H9 (cell line): ENCODE data around the gene DBNL. TPM values are rescaled to one million over a fixed set of nuclear protein-coding genes. Genes with fewer than 3 reads are reported as not detected.

Experiments used
- DNase-seq: peaks from one replicate; pipeline ENCODE4 v3.0.0-alpha.2; 2017
- H2AFZ ChIP-seq: one replicate; pipeline ENCODE4 v1.6.1; 2013; ENCODE audit warnings: mild to moderate bottlenecking, low read length, control low read depth, moderate library complexity
- H2AK5ac ChIP-seq: 2 replicates; pipeline ENCODE4 v1.6.1; 2013; ENCODE audit warnings: low read length, control low read depth, mixed read lengths; ENCODE audit not compliant: insufficient read length
- H2BK120ac ChIP-seq: one replicate; pipeline ENCODE4 v1.6.1; 2013; ENCODE audit warnings: low read depth, mild to moderate bottlenecking, low read length, control low read depth, inconsistent platforms; ENCODE audit not compliant: poor library complexity, severe bottlenecking
- H2BK12ac ChIP-seq: 2 replicates; pipeline ENCODE4 v1.6.1; 2013; ENCODE audit warnings: low read length, control low read depth, mixed read lengths, low read depth; ENCODE audit not compliant: insufficient read length
- H2BK15ac ChIP-seq: 2 replicates; pipeline ENCODE4 v1.6.1; 2013; ENCODE audit warnings: low read depth, low read length, control low read depth
- H2BK20ac ChIP-seq: one replicate; pipeline ENCODE4 v1.6.1; 2013; ENCODE audit warnings: low read depth, mild to moderate bottlenecking, low read length, control low read depth, inconsistent platforms; ENCODE audit not compliant: poor library complexity, severe bottlenecking
- H2BK5ac ChIP-seq: 2 replicates; pipeline ENCODE4 v1.6.1; 2013; ENCODE audit warnings: low read length, control low read depth, mixed read lengths; ENCODE audit not compliant: insufficient read length
- H3K14ac ChIP-seq: 2 replicates; pipeline ENCODE4 v1.6.1; 2013; ENCODE audit warnings: low read length, control low read depth; ENCODE audit not compliant: insufficient read depth
- H3K18ac ChIP-seq: 2 replicates; pipeline ENCODE4 v1.6.1; 2013; ENCODE audit warnings: low read depth, mild to moderate bottlenecking, mixed read lengths, low read length, control low read depth; ENCODE audit not compliant: insufficient read length
- H3K23ac ChIP-seq: 2 replicates; pipeline ENCODE4 v1.6.1; 2013; ENCODE audit warnings: low read length, control low read depth, mixed read lengths, low read depth; ENCODE audit not compliant: insufficient read length
- H3K23me2 ChIP-seq: 2 replicates; pipeline ENCODE4 v1.6.1; 2013; ENCODE audit warnings: low read depth, mild to moderate bottlenecking, mixed read lengths, low read length, control low read depth; ENCODE audit not compliant: insufficient read length, poor library complexity, severe bottlenecking
- H3K27ac ChIP-seq: 2 replicates; pipeline ENCODE4 v1.5.1; 2013; ENCODE audit warnings: low read length, control low read depth, mixed read lengths, low read depth; ENCODE audit not compliant: insufficient read length
- H3K27me3 ChIP-seq: 2 replicates; pipeline ENCODE4 v1.6.1; 2013; ENCODE audit warnings: low read length, control low read depth, inconsistent platforms; ENCODE audit not compliant: insufficient read depth
- H3K4ac ChIP-seq: 2 replicates; pipeline ENCODE4 v1.6.1; 2013; ENCODE audit warnings: low read depth, mild to moderate bottlenecking, control low read depth, inconsistent platforms, low read length, moderate library complexity
- H3K4me1 ChIP-seq: 2 replicates; pipeline ENCODE4 v1.6.1; 2013; ENCODE audit warnings: low read length, control low read depth, inconsistent platforms; ENCODE audit not compliant: insufficient read depth
- H3K4me2 ChIP-seq: 2 replicates; pipeline ENCODE4 v1.6.1; 2013; ENCODE audit warnings: low read length, control low read depth, mixed read lengths; ENCODE audit not compliant: insufficient read length, insufficient read depth
- H3K56ac ChIP-seq: 2 replicates; pipeline ENCODE4 v1.6.1; 2013; ENCODE audit warnings: low read depth, mild to moderate bottlenecking, mixed read lengths, low read length, control low read depth; ENCODE audit not compliant: insufficient read length
- H3K79me1 ChIP-seq: 2 replicates; pipeline ENCODE4 v1.6.1; 2013; ENCODE audit warnings: low read depth, mild to moderate bottlenecking, moderate library complexity, low read length, control low read depth, inconsistent platforms; ENCODE audit not compliant: insufficient read depth, poor library complexity, severe bottlenecking
- H3K79me2 ChIP-seq: 2 replicates; pipeline ENCODE4 v1.6.1; 2013; ENCODE audit warnings: low read length, control low read depth, inconsistent platforms; ENCODE audit not compliant: insufficient read depth
- H3K9ac ChIP-seq: 2 replicates; pipeline ENCODE4 v1.6.1; 2013; ENCODE audit warnings: low read length, control low read depth, mixed read lengths; ENCODE audit not compliant: insufficient read length; ENCODE audit errors: extremely low read depth
- H3K9me3 ChIP-seq: one replicate; pipeline ENCODE4 v1.6.1; 2013; ENCODE audit warnings: low read depth, low read length, inconsistent platforms; ENCODE audit not compliant: control insufficient read depth
- H3T11ph ChIP-seq: one replicate; pipeline ENCODE4 v1.6.1; 2013; ENCODE audit warnings: mild to moderate bottlenecking, low read length, control low read depth, inconsistent platforms
- H4K20me1 ChIP-seq: one replicate; pipeline ENCODE4 v1.6.1; 2013; ENCODE audit not compliant: control insufficient read depth, insufficient read length, insufficient read depth
- H4K5ac ChIP-seq: 2 replicates; pipeline ENCODE4 v1.6.1; 2013; ENCODE audit warnings: low read depth, mild to moderate bottlenecking, mixed read lengths, low read length, control low read depth; ENCODE audit not compliant: insufficient read length
- H4K8ac ChIP-seq: replicated peaks from 2 replicates; pipeline ENCODE4 v1.6.1; 2013; ENCODE audit warnings: low read length, control low read depth, mixed read lengths, low read depth; ENCODE audit not compliant: insufficient read length
- H4K91ac ChIP-seq: 2 replicates; pipeline ENCODE4 v1.6.1; 2013; ENCODE audit warnings: low read depth, mild to moderate bottlenecking, moderate library complexity, mixed read lengths, low read length, control low read depth; ENCODE audit not compliant: insufficient read length
- H3K27ac Mint-ChIP-seq, 3 experiments: 2 replicates in 2 of 3; 3 replicates in 1 of 3; pipeline ENCODE4 v1.8.0; 2020 to 2021; ENCODE audit warnings: mixed read lengths in 3 of 3, mild to moderate bottlenecking in 1 of 3, moderate library complexity in 1 of 3
- H3K27me3 Mint-ChIP-seq: 2 replicates; pipeline ENCODE4 v1.8.0; 2021; ENCODE audit warnings: low read depth, mild to moderate bottlenecking, moderate library complexity, mixed read lengths
- H3K36me3 Mint-ChIP-seq, 3 experiments: 2 replicates in 2 of 3; 3 replicates in 1 of 3; pipeline ENCODE4 v1.8.0; 2020 to 2021; ENCODE audit warnings: low read depth in 3 of 3, mixed read lengths in 3 of 3; ENCODE audit not compliant: insufficient read depth in 1 of 3
- H3K4me1 Mint-ChIP-seq, 2 experiments: 2 replicates each; pipeline ENCODE4 v1.8.0; 2020; ENCODE audit warnings: mixed read lengths in 2 of 2
- H3K4me3 Mint-ChIP-seq, 2 experiments: 2 replicates in 1 of 2; 3 replicates in 1 of 2; pipeline ENCODE4 v1.8.0; 2020 to 2021; ENCODE audit warnings: mild to moderate bottlenecking in 2 of 2, mixed read lengths in 2 of 2, moderate library complexity in 1 of 2
- H3K9me3 Mint-ChIP-seq, 2 experiments: 2 replicates in 1 of 2; 3 replicates in 1 of 2; pipeline ENCODE4 v1.8.0; 2020; ENCODE audit warnings: mild to moderate bottlenecking in 2 of 2, mixed read lengths in 2 of 2, moderate library complexity in 1 of 2
- CTCF ChIP-seq: fragments of 200-600 bp; sonication (generic); conservative IDR thresholded peaks from 3 replicates; pipeline ENCODE4 v1.8.0; 2021; ENCODE audit warnings: antibody characterized with exemption, mild to moderate bottlenecking
- WGBS: extraction: QIAGEN DNeasy Blood & Tissue Kit; methylation state at CpG from one replicate; pipeline ENCODE4 v1.1.7; 2013; ENCODE audit warnings: missing lambda C conversion rate, low lambda C conversion rate, mixed read lengths; ENCODE audit not compliant: insufficient read length; ENCODE audit errors: extremely low coverage; 5-methylcytosine and 5-hydroxymethylcytosine counted together
- total RNA-seq: library from RNA; stranded (reverse); gene quantifications from 2 replicates; pipeline ENCODE4 v1.2.1, GENCODE V29; 2021

Gene DBNL
- total RNA-seq, 1 experiment from 2014 or later, result 51.3 TPM

GRCh38 chr7:44087911-44088838 is 43.7 kb downstream of the DBNL start:
- no peak overlapping the region for H3K27ac ChIP-seq
- H2BK20ac ChIP-seq, result no peak overlapping the region
- H2BK12ac ChIP-seq, result no peak overlapping the region
- no peak overlapping the region for H4K5ac ChIP-seq
- H3K4me2 ChIP-seq, result no peak overlapping the region
- H3K23me2 ChIP-seq, result no peaks in the 10 kb centered on the region
- no peak for DNase-seq
- Mint-ChIP-seq H3K27ac (no peak overlapping the region; a peak in 2 of 7 replicates), H3K9me3 (no peaks in the 10 kb centered on the region; a peak in 1 of 5 replicates), H3K27me3 (peaks cover 39% of the 10 kb centered on the region), H3K4me3 (no peak overlapping the region; a peak in 1 of 5 replicates), H3K36me3 (no peaks in the 10 kb centered on the region), H3K4me1 (peaks cover 5 to 13% of the 10 kb centered on the region in 2 experiments; a peak in 3 of 4 replicates)
- H3K4ac ChIP-seq, result no peak overlapping the region
- no peaks in the 10 kb centered on the region for H3K79me1 ChIP-seq
- no peaks in the 10 kb centered on the region; the same call in 1 of the 2 replicates for H3K27me3 ChIP-seq
- no peak overlapping the region for H4K8ac ChIP-seq
- no CpG with 5 or more reads among the region's 20 CpGs for WGBS
- no peak overlapping the region for H3T11ph ChIP-seq
- H3K14ac ChIP-seq, result no peak overlapping the region
- no peak overlapping the region for H2AK5ac ChIP-seq
- H2BK15ac ChIP-seq, result no peak overlapping the region
- no peaks in the 10 kb centered on the region for H3K9me3 ChIP-seq
- no peak overlapping the region for H2AFZ ChIP-seq
- no peak overlapping the region for H2BK5ac ChIP-seq
- H3K9ac ChIP-seq, result no peak overlapping the region
- TF ChIP-seq CTCF, result no peak
- H4K91ac ChIP-seq, result no peak overlapping the region
- no peaks in the 10 kb centered on the region for H3K79me2 ChIP-seq
- H3K56ac ChIP-seq, result no peak overlapping the region
- no peaks in the 10 kb centered on the region for H3K4me1 ChIP-seq
- no peaks in the 10 kb centered on the region for H4K20me1 ChIP-seq
- H2BK120ac ChIP-seq, result no peak overlapping the region
- no peak overlapping the region for H3K23ac ChIP-seq
- no peak overlapping the region for H3K18ac ChIP-seq
